ENCODE data around the gene MACROD2.

Gene MACROD2

GRCh38 chr20:16058268-16058667 is 2063.0 kb downstream of the MACROD2 start (continued):
- no peak for TF ChIP-seq ZNF214 (tag by site-specific recombination; IDR thresholded peaks at IDR 0.05; ENCODE audit: borderline replicate concordance)
- TF ChIP-seq, protein P1, sequence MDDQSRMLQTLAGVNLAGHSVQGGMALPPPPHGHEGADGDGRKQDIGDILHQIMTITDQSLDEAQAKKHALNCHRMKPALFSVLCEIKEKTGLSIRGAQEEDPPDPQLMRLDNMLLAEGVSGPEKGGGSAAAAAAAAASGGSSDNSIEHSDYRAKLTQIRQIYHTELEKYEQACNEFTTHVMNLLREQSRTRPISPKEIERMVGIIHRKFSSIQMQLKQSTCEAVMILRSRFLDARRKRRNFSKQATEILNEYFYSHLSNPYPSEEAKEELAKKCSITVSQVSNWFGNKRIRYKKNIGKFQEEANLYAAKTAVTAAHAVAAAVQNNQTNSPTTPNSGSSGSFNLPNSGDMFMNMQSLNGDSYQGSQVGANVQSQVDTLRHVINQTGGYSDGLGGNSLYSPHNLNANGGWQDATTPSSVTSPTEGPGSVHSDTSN (CRISPR knock-in tag; IDR thresholded peaks at IDR 0.05): no peak
- TF ChIP-seq OSR2 (tag by site-specific recombination; IDR thresholded peaks at IDR 0.05): no peak

- no peaks in the 10 kb centered on the region for H3K36me3 ChIP-seq (ENCODE audit: control insufficient read depth in 2 of 2, insufficient read depth in 1 of 2, low read length in 2 of 2)
- no peaks in the 10 kb centered on the region for H3K9me3 ChIP-seq (ENCODE audit: control insufficient read depth, insufficient read depth, low read depth, low read length)
- CTCF ChIA-PET: no interaction called here
- no peak overlapping the region for H3K4me3 ChIP-seq (ENCODE audit: low read depth, low read length)
- TF ChIP-seq PRDM2 (tag by site-specific recombination; IDR thresholded peaks at IDR 0.05; ENCODE audit: borderline replicate concordance) (no peak), ZNF621 (tag by site-specific recombination; IDR thresholded peaks at IDR 0.05) (no peak), ZNF626 (tag by site-specific recombination; IDR thresholded peaks at IDR 0.05) (no peak)
- H3K27ac ChIP-seq (ENCODE audit: extremely low read depth, low read depth, low read length): no peak overlapping the region
- H3K4me1 ChIP-seq (ENCODE audit: control insufficient read depth, insufficient read depth, low read length): no peaks in the 10 kb centered on the region
- POLR2A ChIA-PET: no interaction called here
Measured at GRCh38 chr20:16059841-16060240, 2064.5 kb downstream of the MACROD2 start.

- no peaks in the 10 kb centered on the region for H3K36me3 ChIP-seq (ENCODE audit: control insufficient read depth in 2 of 2, insufficient read depth in 1 of 2, low read length in 2 of 2)
- POLR2A ChIA-PET: no interaction called here
- no peak overlapping the region for H3K27ac ChIP-seq (ENCODE audit: extremely low read depth, low read depth, low read length)
- TF ChIP-seq ZSCAN4 (tag by site-specific recombination; IDR thresholded peaks at IDR 0.05): no peak
- TF ChIP-seq YY1 (tag by site-specific recombination; IDR thresholded peaks at IDR 0.05): no peak
- TF ChIP-seq, protein P2, sequence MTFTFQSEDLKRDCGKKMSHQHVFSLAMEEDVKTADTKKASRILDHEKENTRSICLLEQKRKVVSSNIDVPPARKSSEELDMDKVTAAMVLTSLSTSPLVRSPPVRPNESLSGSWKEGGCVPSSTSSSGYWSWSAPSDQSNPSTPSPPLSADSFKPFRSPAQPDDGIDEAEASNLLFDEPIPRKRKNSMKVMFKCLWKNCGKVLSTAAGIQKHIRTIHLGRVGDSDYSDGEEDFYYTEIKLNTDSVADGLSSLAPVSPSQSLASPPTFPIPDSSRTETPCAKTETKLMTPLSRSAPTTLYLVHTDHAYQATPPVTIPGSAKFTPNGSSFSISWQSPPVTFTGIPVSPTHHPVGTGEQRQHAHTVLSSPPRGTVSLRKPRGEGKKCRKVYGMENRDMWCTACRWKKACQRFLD (tag by site-specific recombination; IDR thresholded peaks at IDR 0.05): no peak
- no peak for TF ChIP-seq ZNF473 (tag by site-specific recombination; IDR thresholded peaks at IDR 0.05)
- no peak for TF ChIP-seq ZNF549 (tag by site-specific recombination; IDR thresholded peaks at IDR 0.05)
- no peak for TF ChIP-seq ZNF664 (tag by site-specific recombination; IDR thresholded peaks at IDR 0.05)
- TF ChIP-seq ZNF433 (tag by site-specific recombination; IDR thresholded peaks at IDR 0.05; ENCODE audit: low read depth): no peak
- TF ChIP-seq ZNF530 (tag by site-specific recombination; IDR thresholded peaks at IDR 0.05; ENCODE audit: low read depth): no peak
- no peak for TF ChIP-seq OSR2 (tag by site-specific recombination; IDR thresholded peaks at IDR 0.05)
- TF ChIP-seq ZNF677 (tag by site-specific recombination; IDR thresholded peaks at IDR 0.05): no peak
- no peak for TF ChIP-seq ZNF544 (tag by site-specific recombination; IDR thresholded peaks at IDR 0.05)
- no peak for TF ChIP-seq ZNF202 (tag by site-specific recombination; IDR thresholded peaks at IDR 0.05; ENCODE audit: borderline replicate concordance)
- TF ChIP-seq ZBTB8A (tag by site-specific recombination; IDR thresholded peaks at IDR 0.05): no peak
- no peak for TF ChIP-seq ZNF629 (tag by site-specific recombination; IDR thresholded peaks at IDR 0.05)
- no peak for TF ChIP-seq GLIS1 (tag by site-specific recombination; IDR thresholded peaks at IDR 0.05)
- no peak for TF ChIP-seq ZNF248 (tag by site-specific recombination; IDR thresholded peaks at IDR 0.05)
- no peak for TF ChIP-seq ZNF561 (tag by site-specific recombination; IDR thresholded peaks at IDR 0.05; ENCODE audit: borderline replicate concordance)
- H3K4me1 ChIP-seq (ENCODE audit: control insufficient read depth, insufficient read depth, low read length): no peaks in the 10 kb centered on the region
- no peaks in the 10 kb centered on the region for H3K9me3 ChIP-seq (ENCODE audit: control insufficient read depth, insufficient read depth, low read depth, low read length)
- no peak overlapping the region for H3K4me3 ChIP-seq (ENCODE audit: low read depth, low read length)
- CTCF ChIA-PET: no interaction called here
Measured at GRCh38 chr20:16061351-16061750, 2066.0 kb downstream of the MACROD2 start.
